Stimulated activated CD8-positive, alpha-beta memory T cell treated with anti-CD3 and anti-CD28 coated beads, Interleukin-12 subunit alpha, Interleukin-12 subunit beta, amount 100 ng/mL, for 24 hours (primary cell): ENCODE data around the gene HELZ2.
"Not testable (repeated sequence)": the region's sequence is repeated elsewhere in the genome, so short reads cannot be mapped to it uniquely, and the experiment has no call there.

Source experiments
- DNase-seq: peaks from one replicate; pipeline ENCODE4 v3.0.0-alpha.2; 2020; ENCODE audit errors: extremely low read depth

Gene HELZ2

GRCh38 chr20:63574156-63574828 lies at the start of gene HELZ2:
HELZ2 (minus strand) TSS chr20:63574239; CDS start chr20:63572385, 1,854 bp downstream.
- DNase-seq = no peak

GRCh38 chr20:63622732-63623131 lies 48.7 kb upstream of the HELZ2 start:
- DNase-seq = no peak

- no peak for DNase-seq
These were observed 48.1 kb upstream of the HELZ2 start for GRCh38 chr20:63622096-63622495.

GRCh38 chr20:63620991-63621390 lies 47.0 kb upstream of the HELZ2 start:
- DNase-seq = no peak

GRCh38 chr20:63619505-63619904 lies 45.5 kb upstream of the HELZ2 start:
- no peak for DNase-seq

GRCh38 chr20:63619086-63619485 lies 45.0 kb upstream of the HELZ2 start:
- DNase-seq = no peak

- no peak for DNase-seq
These were observed 44.4 kb upstream of the HELZ2 start for GRCh38 chr20:63618291-63618980.

- DNase-seq = no peak
These were observed 43.8 kb upstream of the HELZ2 start for GRCh38 chr20:63617876-63618265.

GRCh38 chr20:63617092-63617875 lies 43.2 kb upstream of the HELZ2 start:
- DNase-seq = no peak

- DNase-seq = not testable (repeated sequence)
These were observed 40.0 kb upstream of the HELZ2 start for GRCh38 chr20:63613863-63614594.

- no peak for DNase-seq
These were observed 38.4 kb upstream of the HELZ2 start for GRCh38 chr20:63612276-63612931.

GRCh38 chr20:63611646-63612045 lies 37.6 kb upstream of the HELZ2 start:
- DNase-seq = no peak

- no peak for DNase-seq
These were observed 36.8 kb upstream of the HELZ2 start for GRCh38 chr20:63610581-63611435.

GRCh38 chr20:63606686-63607085 lies 32.6 kb upstream of the HELZ2 start:
- no peak for DNase-seq

GRCh38 chr20:63602321-63602720 lies 28.3 kb upstream of the HELZ2 start:
- no peak for DNase-seq

GRCh38 chr20:63601679-63602078 lies 27.6 kb upstream of the HELZ2 start:
- not testable (repeated sequence) for DNase-seq

- DNase-seq = no peak
These were observed 25.5 kb upstream of the HELZ2 start for GRCh38 chr20:63599396-63600050.

GRCh38 chr20:63598479-63599395 lies 24.7 kb upstream of the HELZ2 start:
- DNase-seq = no peak
